Measurements from ENCODE around the gene RPRD2.

Gene RPRD2

DNA sequence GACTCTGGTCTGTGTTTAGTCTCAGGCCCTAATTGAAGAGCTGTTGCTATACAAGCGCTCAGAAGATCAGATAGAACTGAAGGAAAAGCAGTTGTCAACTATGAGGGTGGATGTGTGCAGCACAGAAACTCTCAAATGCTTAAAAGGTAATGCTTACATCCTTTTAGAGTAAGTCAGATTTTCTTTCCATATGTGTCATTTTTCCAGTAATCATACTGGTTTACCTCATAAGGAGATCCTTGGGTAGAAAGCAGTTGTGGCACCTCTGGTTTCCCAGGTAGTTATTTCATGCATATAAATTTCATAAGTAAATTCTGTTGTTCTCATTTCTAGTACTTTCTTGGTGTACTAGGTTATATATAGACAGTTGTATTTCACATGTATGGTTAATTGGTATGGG, 80.3 kb downstream of the RPRD2 start:
- H3K27ac ChIP-seq, result no peak overlapping the region
- no peak overlapping the region for H3K4me3 ChIP-seq

DNA sequence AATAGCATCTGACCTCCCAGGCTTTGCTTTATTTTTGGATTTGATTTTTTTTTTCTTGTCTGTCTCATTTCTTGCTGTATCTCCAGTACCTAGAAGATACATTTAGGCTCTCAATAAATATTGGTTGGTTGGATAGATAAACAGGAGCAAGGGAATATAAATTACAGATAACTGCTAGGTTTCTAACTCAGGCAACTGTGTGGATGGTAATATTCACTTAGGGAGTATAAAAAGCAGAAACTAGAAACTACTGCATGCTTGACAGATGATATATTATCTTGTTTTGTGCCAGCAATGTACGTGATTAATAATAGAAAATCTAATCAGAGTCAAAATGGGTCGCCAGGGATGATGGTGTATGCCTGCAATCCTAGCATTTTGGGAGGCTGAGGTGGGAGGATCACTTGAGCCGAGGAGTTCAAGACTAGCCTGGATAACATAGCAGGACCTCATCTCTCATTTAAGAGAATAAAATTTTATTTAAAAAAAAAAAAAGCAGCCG, 92.2 kb downstream of the RPRD2 start:
- Histone ChIP-seq H3K4me3 (no peak overlapping the region), H3K27ac (no peak overlapping the region)

DNA sequence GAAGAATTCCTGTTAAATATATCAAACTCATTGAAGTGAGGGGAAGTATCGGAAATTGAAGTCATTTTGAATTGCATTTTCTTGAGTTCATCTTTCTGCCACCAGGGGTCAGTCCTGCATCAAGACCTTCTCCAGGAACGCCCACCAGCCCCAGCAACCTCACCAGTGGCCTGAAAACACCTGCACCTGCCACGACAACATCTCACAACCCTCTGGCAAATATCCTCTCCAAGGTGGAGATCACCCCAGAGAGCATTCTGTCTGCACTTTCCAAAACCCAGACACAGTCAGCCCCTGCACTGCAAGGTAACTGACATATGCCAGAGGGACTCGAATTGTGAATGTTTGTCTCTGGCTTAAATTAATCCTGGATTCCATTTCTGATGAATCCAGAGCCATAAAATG, 100.5 kb downstream of the RPRD2 start:
- Histone ChIP-seq H3K4me3 (no peak overlapping the region), H3K27ac (no peak overlapping the region)

DNA sequence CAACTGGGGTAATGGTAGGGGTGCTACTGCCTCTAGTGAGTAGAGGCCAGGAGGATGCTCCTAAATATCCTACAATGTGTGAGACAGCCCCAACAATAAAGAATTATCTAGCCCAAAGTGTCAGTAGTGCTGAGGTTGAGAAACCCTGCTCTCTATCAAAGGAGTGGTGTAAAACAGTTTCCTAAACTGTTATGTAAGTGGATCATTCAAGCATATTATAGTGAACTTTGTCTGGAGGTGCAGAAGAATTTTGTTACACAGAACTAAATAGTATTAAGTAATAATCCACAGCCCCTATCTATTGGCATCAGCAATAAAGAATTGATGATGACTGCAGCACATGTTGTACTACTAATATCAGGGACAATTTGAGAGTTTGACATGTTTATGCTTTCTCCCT, 103.0 kb downstream of the RPRD2 start:
- Histone ChIP-seq H3K27ac (no peak overlapping the region), H3K4me3 (no peak overlapping the region)

DNA sequence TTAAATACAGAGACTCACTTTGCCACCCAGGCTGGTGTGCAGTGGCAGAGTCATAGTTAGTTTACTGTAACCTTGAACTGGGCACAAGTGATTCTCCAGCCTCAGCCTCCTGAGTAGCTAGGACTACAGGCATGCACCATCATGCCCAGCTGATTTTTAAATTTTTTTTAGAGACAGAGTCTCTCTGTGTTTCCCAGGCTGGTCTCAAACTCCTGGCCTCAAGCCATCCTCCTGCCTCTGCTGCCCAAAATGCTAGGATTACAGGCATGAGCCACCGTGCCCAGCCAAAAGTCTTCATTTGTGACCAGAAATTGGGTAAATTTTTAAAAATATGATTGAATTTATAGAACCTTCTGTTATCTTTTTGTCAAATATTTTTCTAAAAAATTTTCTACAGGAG, 105.3 kb downstream of the RPRD2 start:
- Histone ChIP-seq H3K27ac (no peak overlapping the region), H3K4me3 (no peak overlapping the region)

DNA sequence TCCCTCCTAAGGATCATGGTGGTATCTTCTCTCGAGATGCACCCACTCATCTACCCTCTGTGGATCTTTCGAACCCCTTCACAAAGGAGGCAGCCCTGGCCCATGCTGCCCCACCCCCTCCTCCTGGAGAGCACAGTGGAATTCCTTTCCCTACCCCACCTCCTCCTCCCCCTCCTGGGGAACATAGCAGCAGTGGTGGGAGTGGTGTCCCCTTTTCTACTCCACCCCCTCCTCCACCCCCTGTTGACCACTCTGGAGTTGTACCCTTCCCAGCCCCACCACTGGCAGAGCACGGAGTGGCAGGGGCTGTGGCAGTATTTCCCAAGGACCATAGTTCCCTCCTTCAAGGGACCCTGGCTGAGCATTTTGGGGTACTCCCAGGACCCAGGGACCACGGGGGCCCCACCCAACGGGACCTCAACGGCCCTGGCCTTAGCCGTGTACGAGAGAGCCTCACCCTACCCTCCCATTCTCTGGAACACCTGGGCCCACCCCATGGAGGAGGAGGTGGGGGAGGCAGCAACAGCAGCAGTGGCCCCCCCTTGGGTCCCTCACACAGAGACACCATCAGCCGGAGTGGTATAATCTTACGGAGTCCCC, 108.8 kb downstream of the RPRD2 start:
- Histone ChIP-seq H3K27ac (no peak overlapping the region), H3K4me3 (no peak overlapping the region)

DNA sequence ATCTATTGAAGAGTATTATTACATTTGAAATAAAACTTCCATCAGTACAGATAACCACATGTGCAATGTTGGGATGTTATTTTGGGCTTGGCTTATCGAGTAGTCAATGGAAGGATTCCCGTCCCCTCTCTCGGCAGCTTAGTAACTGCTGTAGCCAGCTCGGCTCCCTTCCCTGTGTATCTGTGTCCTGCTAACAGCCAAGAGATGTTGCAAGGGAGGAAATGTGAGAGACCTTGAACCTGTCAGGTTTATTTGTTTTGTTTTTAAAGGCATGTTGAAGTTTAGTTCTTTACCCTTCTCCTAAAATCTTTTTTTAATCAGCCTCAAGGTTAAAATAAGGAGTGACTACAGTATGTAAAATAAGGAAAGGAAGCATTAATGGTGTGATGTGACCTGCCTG, 109.7 kb downstream of the RPRD2 start:
- Histone ChIP-seq H3K27ac (peak overlapping the region in 1 of 21 experiments; percentile 0), H3K4me3 (no peak overlapping the region)

DNA sequence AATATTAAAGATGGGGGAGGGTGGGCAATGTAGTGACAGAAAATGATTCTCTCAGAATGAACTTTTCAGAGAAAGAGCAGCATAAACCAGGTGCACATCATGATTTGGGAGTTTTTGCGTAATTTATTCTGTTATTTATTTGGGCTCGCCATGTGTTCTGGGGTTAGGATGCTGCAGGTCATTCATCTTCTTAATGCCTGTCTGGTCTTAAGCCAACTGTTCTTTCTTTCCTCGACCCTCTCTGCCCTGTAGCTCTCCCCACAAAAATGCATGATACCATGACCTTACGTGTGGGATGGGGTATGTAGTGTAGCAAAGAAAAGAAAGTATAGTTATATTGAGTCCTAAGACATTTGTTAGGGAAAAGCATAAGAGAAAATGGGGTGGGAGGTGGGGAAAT, 110.9 kb downstream of the RPRD2 start:
- Histone ChIP-seq H3K27ac (no peak overlapping the region), H3K4me3 (no peak overlapping the region)

DNA sequence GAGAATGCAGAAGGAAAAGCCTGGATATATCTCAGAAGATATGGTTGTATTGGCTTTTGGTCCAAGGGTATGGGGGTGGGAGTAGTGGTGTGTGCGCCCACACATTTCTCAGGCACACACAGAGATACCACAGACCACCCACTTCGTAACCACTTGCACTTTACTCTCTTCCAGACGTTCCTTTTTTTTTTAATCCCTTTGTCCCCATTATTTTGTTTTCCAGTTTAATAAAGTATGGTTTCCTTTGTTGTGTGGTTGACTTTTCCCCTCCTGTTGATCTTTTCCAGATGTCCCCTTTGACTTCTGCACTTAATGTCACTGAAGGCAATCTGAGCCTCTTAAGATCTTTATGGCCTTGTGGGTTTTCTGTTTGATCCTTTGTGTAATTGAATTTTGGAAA, 112.8 kb downstream of the RPRD2 start:
- Histone ChIP-seq H3K27ac (no peak overlapping the region), H3K4me3 (no peak overlapping the region)

DNA sequence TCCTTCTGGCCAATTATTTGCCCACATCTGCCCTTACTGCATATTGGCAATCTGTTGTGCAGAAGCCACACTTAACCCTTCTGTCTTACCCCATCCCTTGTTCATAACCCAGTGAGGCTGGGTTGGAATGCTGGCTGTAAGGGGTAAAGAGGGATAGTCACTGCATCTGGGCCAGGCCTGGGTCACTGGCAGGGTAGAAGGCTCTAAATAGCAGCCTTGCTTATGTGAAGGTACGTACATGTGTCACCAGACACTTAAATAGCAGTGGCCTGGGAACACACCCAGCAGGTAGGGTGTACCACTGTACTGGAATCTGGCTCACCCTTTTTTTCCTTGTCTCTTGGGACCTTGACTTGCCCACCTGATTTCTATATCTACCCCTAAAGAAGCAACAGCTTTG, 113.4 kb downstream of the RPRD2 start:
- Histone ChIP-seq H3K27ac (no peak overlapping the region), H3K4me3 (no peak overlapping the region)

DNA sequence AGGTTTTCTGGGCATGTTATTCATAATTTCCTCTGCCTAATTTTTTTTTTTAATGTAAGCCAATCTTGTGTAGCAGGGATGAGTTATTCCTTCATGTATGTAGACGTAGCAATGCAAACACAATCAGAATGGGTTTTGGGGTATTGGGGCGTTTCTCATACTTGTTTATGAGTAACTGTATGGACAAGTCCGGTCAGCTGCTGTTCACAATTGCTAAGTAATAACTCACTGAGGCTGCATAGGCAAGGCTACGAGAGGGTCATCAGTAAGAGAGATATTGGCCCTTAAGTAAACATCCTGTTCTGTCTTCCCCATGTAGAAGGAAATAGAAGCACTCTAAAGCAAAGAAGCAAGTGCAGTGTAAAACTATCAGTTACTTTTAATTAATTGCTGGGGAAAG, 113.8 kb downstream of the RPRD2 start:
- H3K4me3 ChIP-seq, result no peak overlapping the region
- H3K27ac ChIP-seq, result no peak overlapping the region

DNA sequence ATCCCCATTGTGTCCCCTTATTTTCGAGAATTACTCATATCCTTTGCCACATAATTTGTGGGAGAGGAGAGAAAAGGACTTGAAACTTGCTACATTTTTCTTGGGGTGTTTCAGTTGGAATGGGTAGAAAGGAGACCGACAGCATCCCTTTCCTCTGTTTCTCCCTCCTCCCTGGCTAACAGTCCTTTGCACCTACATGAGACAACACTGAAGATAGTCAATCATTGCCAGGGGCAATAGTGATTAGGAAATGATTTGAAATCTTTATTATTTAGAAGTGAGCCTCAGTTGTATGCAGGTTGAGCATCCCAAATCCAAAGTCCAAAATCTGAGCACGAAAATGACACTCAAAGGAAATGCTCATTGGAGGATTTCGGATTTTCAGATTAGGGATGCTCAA, 115.4 kb downstream of the RPRD2 start:
- H3K27ac ChIP-seq, result no peak overlapping the region
- no peak overlapping the region for H3K4me3 ChIP-seq

DNA sequence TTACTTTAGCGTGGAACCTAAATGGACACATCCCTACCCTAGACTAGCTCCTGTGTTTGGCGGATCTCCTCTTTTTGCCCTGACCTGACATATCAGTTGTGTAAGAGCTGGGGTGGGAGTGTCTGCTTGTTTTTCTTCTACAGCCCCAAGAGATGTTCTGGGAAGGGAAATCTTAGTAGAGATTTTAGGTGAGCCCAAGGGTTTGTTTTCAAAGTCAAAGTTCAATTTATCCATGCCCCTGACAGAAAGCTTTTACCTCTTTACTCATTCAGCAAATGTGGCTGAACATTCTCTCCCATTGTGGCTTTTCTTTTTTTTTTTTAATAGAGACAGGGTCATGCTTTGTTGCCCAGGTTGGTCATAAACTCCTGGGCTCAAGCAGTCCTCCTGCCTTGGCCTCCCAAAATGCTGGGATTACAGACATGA, 116.0 kb downstream of the RPRD2 start:
- Histone ChIP-seq H3K4me3 (no peak overlapping the region), H3K27ac (no peak overlapping the region)

DNA sequence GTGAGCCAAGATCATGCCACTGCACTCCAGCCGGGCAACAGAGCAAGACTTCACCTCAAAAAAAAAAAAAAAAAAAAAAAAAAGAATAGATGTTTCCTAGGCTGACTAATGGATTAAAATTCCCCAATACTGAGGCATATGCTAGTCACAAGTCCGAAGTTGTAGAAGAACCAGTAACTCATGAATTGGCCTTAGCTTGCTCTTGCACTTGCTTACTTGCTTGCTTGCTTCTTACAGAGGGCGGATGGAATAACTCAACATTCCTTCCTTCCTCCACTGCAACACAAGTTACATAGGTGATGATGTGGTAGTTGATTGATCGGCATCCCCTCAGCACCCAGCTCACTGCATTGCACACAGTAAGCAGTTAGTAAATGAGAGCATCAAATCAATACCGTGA, 120.5 kb downstream of the RPRD2 start:
- no peak overlapping the region for H3K27ac ChIP-seq
- H3K4me3 ChIP-seq, result no peak overlapping the region

DNA sequence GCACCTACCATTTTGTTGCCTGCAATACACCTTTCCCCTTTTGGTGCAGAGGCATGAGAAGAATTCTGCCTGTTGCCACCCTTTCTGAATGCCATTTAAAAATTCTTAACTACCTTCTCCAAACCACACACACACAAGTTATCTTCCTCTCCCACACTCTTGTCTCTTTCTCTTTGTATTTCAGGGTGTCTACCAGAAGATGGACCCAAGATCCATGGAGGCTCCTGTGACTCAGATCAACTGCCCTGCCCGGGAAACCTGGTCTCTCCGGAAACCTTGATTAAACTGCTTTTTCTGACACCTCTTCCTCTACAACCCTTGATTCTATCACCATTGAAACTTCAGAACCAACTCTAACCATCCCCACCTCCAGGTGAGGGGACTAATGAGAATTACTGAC, 120.9 kb downstream of the RPRD2 start:
- H3K27ac ChIP-seq, result peak overlapping the region in 2 of 21 experiments; percentile 6 to 31
- no peak overlapping the region for H3K4me3 ChIP-seq

DNA sequence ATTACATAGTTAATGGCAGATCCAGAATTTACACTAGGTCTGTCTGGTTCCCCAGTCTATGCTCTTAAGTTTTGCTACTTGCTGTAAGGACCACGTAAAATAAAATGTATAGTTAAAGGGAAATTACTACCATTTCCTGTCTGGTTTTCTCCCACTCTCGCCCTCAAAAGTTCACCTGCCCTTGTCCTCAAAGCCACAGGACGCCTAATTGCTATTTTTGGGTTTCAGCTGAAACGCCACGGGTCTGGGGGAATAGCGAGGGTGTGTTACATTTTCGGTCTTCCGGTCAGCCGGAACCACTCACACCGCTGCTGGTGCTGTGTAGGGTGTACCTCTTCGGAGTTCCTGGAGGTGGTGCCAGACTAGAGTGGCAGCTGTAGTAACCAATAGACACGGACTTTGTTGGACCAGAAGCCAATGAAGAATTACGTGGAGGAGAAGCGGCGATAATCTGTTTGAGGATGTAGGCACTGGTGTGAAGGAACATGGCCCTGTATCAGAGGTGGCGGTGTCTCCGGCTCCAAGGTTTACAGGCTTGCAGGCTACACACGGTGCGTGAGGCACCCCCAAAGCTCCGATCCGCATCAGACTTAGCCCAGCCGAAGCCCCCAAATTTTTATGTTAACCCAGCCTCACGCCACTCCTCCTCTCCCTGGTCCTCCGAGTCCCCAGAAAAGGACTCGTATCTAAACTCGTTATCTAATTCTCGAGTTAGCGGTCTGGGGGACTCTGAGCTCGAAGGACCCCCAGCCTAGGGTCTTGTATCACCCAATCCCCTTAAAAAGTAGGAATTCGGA, 123.2 kb downstream of the RPRD2 start, which contains the start of gene TARS2:
TSS of gene TARS2 (plus strand) at position 454 of the 797 bp plus-strand sequence. CDS start at position 486, 32 bp downstream.
- Histone ChIP-seq H3K4me3 (peak within 1 kb of the TSS; percentile 40 to 81 (median 63)), H3K27ac (peak within 1 kb of the TSS in 20 of 21 experiments; percentile 22 to 92 (median 80))

DNA sequence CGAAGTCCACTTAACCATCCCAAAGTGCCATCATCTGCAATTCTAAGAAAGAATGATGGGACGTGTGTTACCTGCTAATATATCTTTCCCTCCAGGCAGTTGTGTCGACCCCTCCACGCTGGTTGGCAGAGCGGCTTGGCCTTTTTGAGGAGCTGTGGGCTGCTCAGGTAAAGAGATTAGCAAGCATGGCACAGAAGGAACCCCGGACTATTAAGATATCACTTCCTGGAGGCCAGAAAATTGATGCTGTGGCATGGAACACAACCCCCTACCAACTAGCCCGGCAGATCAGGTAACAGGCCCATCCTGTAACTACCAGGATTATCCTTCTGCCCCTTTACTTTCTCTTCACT, 123.8 kb downstream of the RPRD2 start:
- peak overlapping the region; percentile 40 to 81 (median 63) for H3K4me3 ChIP-seq
- peak overlapping the region in 19 of 21 experiments; percentile 61 to 92 (median 81) for H3K27ac ChIP-seq

DNA sequence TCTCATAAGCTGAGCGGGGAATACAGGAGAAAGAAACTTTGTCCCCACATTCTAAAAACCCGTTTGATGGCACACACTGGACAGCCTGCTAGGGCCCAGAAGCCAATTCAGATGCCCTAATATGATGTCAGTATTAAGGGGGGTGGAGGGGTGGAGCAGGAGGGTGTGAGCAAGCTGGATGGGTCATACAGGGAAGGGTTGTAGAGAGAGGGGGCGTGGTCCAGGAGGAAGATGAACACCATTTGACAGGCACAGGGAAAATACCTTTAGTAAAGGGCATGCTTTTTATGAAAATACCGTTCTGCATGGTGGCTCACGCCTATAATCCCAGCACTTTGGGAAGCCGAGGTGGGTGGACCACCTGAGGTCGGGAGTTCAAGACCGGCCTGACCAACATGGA, 129.2 kb downstream of the RPRD2 start:
- H3K27ac ChIP-seq, result no peak overlapping the region
- no peak overlapping the region for H3K4me3 ChIP-seq

DNA sequence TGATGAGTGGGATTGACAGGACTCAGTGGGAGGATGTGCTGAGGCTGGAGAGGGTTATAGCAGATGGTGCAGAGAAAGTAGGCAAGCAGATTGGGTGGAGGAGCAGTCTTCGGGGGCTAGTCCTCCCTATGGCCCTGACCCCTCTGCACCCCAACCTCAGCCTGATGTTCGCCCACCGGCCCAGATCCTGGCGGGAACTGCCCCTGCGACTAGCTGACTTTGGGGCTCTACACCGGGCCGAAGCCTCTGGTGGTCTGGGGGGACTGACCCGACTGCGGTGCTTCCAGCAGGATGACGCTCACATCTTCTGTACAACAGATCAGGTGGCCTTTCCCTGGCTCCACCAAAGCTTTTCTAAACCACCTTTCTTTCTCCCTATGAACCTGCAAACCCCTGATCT, 134.4 kb downstream of the RPRD2 start:
- Histone ChIP-seq H3K27ac (no peak overlapping the region), H3K4me3 (no peak overlapping the region)

DNA sequence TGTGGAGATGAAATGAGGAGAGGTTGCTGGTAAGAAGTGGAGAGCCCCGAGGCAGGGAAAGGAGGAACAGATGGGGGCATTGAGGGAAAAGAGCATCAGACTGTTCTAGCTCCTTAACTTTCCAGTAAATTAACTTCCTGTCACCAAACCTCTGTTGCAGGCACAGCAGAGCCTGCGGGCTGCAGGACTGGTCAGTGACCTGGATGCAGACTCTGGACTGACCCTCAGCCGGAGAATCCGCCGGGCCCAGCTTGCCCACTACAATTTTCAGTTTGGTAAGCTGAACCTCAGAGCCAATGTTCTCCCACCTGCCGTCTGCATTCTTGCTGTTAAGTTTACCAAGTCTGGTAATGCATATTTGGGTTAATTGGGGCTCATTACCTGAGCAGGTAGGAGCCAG, 141.5 kb downstream of the RPRD2 start:
- no peak overlapping the region for H3K4me3 ChIP-seq
- H3K27ac ChIP-seq, result no peak overlapping the region

Measured in skin epidermis (tissue), 12 donors.